ENCODE results near the gene PTPN14.
A peak's percentile ranks its signal among the peaks of the same experiment; 100 is the strongest.
"Not testable (repeated sequence)": the region's sequence is repeated elsewhere in the genome, so short reads cannot be mapped to it uniquely, and the experiment has no call there.

PTPN14 gene

GRCh38 chr1:214551436-214552173 lies at the start of gene PTPN14:
Gene PTPN14 (minus strand): TSS chr1:214551602. CDS start chr1:214464803, 86,799 bp downstream.
- peak in 46 of 56 donors; percentile 10 to 80 (median 50) for DNase-seq

GRCh38 chr1:214593158-214593557 lies 41.8 kb upstream of the PTPN14 start:
- DNase-seq, result no peak

GRCh38 chr1:214591918-214592317 lies 40.5 kb upstream of the PTPN14 start:
- not testable (repeated sequence) for DNase-seq

- DNase-seq, result no peak
Observed at GRCh38 chr1:214590696-214591095, 39.3 kb upstream of the PTPN14 start.

GRCh38 chr1:214588963-214589597 lies 37.7 kb upstream of the PTPN14 start:
- DNase-seq, result no peak

- DNase-seq, result no peak
Observed at GRCh38 chr1:214587165-214587564, 35.8 kb upstream of the PTPN14 start.

GRCh38 chr1:214586621-214587020 lies 35.2 kb upstream of the PTPN14 start:
- no peak for DNase-seq

GRCh38 chr1:214584805-214585766 lies 33.7 kb upstream of the PTPN14 start:
- no peak for DNase-seq

GRCh38 chr1:214583824-214584554 lies 32.6 kb upstream of the PTPN14 start:
- no peak for DNase-seq

GRCh38 chr1:214583113-214583512 lies 31.7 kb upstream of the PTPN14 start:
- no peak for DNase-seq

- DNase-seq, result no peak
Observed at GRCh38 chr1:214582289-214582891, 31.0 kb upstream of the PTPN14 start.

GRCh38 chr1:214581785-214582184 lies 30.4 kb upstream of the PTPN14 start:
- DNase-seq, result no peak

GRCh38 chr1:214579183-214579582 lies 27.8 kb upstream of the PTPN14 start:
- no peak for DNase-seq

GRCh38 chr1:214576120-214576519 lies 24.7 kb upstream of the PTPN14 start:
- not testable (repeated sequence) for DNase-seq

- no peak for DNase-seq
Observed at GRCh38 chr1:214574598-214575411, 23.4 kb upstream of the PTPN14 start.

- DNase-seq, result no peak
Observed at GRCh38 chr1:214573386-214574318, 22.2 kb upstream of the PTPN14 start.

GRCh38 chr1:214571281-214571680 lies 19.9 kb upstream of the PTPN14 start:
- DNase-seq, result no peak

- DNase-seq, result no peak
Observed at GRCh38 chr1:214570442-214570841, 19.0 kb upstream of the PTPN14 start.
